Subcutaneous abdominal adipose tissue (tissue), 5 donors: ENCODE results near the gene GOLPH3.
"Not testable (repeated sequence)": the region's sequence is repeated elsewhere in the genome, so short reads cannot be mapped to it uniquely, and the experiment has no call there.

Experiments used
- H3K27ac ChIP-seq: one replicate; pipeline ENCODE4 v1.7.0; 2013; ENCODE audit warnings: low read depth, mild to moderate bottlenecking, inconsistent platforms, low read length, moderate library complexity
- H3K27me3 ChIP-seq, 5 donors: one replicate each; pipeline ENCODE4 v1.7.0; 2013; ENCODE audit warnings: low read length in 5 of 5, inconsistent platforms in 1 of 5; ENCODE audit not compliant: control insufficient read depth in 5 of 5, insufficient read depth in 4 of 5
- H3K36me3 ChIP-seq, 5 donors: one replicate each; pipeline ENCODE4 v1.7.0; 2013; ENCODE audit warnings: low read length in 5 of 5; ENCODE audit not compliant: control insufficient read depth in 5 of 5, insufficient read depth in 5 of 5
- H3K4me1 ChIP-seq, 5 donors: one replicate each; pipeline ENCODE4 v1.7.0; 2013; ENCODE audit warnings: low read length in 5 of 5, mild to moderate bottlenecking in 3 of 5, moderate library complexity in 1 of 5; ENCODE audit not compliant: control insufficient read depth in 5 of 5, insufficient read depth in 5 of 5
- H3K4me3 ChIP-seq, 5 donors: one replicate each; pipeline ENCODE4 v1.7.0; 2013; ENCODE audit warnings: low read length in 5 of 5, low read depth in 1 of 5
- H3K9ac ChIP-seq, 5 donors: one replicate each; pipeline ENCODE4 v1.7.0; 2013; ENCODE audit warnings: low read length in 5 of 5, mild to moderate bottlenecking in 4 of 5, moderate library complexity in 3 of 5
- H3K9me3 ChIP-seq, 5 donors: one replicate each; pipeline ENCODE4 v1.7.0; 2013; ENCODE audit warnings: low read length in 5 of 5; ENCODE audit not compliant: control insufficient read depth in 5 of 5
- donor health status: healthy.
- donor health status: healthy.
- donor health status: healthy.
- donor health status: healthy.
- donor health status: healthy.

The GOLPH3 gene

GRCh38 chr5:32123889-32124676 is 50.0 kb downstream of the GOLPH3 start:
- H3K9me3 ChIP-seq: no peaks in the 10 kb centered on the region
- H3K27ac ChIP-seq: no peak overlapping the region
- H3K9ac ChIP-seq: no peak overlapping the region
- H3K27me3 ChIP-seq: no peaks in the 10 kb centered on the region
- H3K4me1 ChIP-seq: peaks cover 0 to 28% (median 25%) of the 10 kb centered on the region in 5 donors
- H3K36me3 ChIP-seq: peaks cover 19 to 37% (median 26%) of the 10 kb centered on the region in 5 donors
- no peak overlapping the region for H3K4me3 ChIP-seq

DNA sequence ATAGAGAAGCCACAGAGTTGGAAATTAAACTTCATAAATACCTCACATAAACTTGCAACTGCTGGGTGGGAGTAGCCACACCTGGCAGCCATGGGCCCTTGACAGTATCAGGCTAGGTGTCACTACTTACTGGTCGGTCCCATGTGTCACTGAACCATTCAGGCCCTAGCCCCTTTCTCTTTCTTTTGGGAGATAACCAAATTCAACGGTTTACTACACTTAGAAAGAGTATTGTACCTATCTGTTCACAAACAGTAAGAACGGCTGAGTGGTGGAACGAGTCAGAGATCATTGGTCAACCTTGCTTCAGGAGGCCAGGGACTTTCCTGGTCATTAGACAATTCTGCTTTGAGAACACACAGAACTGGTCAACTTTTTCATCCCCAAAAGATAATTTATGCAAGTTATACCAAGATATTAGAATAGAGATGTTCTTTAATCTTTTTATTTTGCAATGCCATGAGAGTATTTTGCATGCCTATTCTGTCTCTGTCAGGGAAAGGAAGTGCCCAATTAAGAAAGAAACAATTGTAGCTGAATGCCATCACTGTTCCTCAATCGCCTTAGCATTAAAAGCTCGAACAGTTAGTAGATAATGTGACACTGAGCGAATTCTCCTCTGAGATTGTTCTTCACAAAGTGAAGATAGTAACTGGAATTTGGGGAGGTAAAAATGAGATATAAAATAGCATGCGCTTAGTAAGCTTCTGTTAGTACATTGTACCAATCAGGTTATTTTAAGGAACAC is 50.9 kb downstream of the GOLPH3 start:
- H3K36me3 ChIP-seq: peaks cover 19 to 37% (median 26%) of the 10 kb centered on the region in 5 donors
- H3K27ac ChIP-seq: no peak overlapping the region
- H3K4me1 ChIP-seq: peaks cover 0 to 27% (median 20%) of the 10 kb centered on the region in 5 donors
- no peak overlapping the region for H3K4me3 ChIP-seq
- no peaks in the 10 kb centered on the region for H3K9me3 ChIP-seq
- no peak overlapping the region for H3K9ac ChIP-seq
- no peaks in the 10 kb centered on the region for H3K27me3 ChIP-seq

DNA sequence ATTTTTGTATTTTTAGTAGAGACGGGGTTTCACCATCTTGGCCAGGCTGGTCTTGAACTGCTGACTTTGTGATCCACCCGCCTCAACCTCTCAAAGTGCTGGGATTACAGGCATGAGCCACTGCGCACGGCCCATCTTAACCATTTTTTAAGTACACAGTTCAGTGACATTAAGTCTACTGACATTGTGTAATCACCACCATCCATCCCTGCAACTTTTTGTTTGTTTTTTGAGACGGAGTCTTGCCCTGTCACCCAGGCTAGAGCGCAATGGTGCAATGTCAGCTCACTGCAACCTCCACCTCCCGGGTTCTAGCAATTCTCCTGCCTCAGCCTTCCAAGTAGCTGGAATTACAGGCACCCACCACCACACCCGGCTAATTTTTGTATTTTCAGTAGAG is 55.2 kb downstream of the GOLPH3 start:
- not testable (repeated sequence) for H3K4me3 ChIP-seq, H3K27me3 ChIP-seq, H3K27ac ChIP-seq, H3K9ac ChIP-seq, H3K9me3 ChIP-seq, H3K4me1 ChIP-seq
- H3K36me3 ChIP-seq: peaks cover 7 to 23% (median 17%) of the 10 kb centered on the region in 5 donors

- Histone ChIP-seq H3K4me1 (peaks cover 0 to 4% (median 0%) of the 10 kb centered on the region in 5 donors), H3K27me3 (no peaks in the 10 kb centered on the region), H3K27ac (peak overlapping the region; percentile 15), H3K4me3 (no peak overlapping the region), H3K9me3 (no peaks in the 10 kb centered on the region), H3K36me3 (peaks cover 15 to 24% (median 23%) of the 10 kb centered on the region in 5 donors), H3K9ac (no peak overlapping the region)
These were observed 57.4 kb downstream of the GOLPH3 start for GRCh38 chr5:32116574-32117313.

- H3K9me3 ChIP-seq: no peaks in the 10 kb centered on the region
- no peak overlapping the region for H3K4me3 ChIP-seq
- H3K27ac ChIP-seq: peak overlapping the region; percentile 5
- peaks cover 14 to 26% (median 22%) of the 10 kb centered on the region in 5 donors for H3K36me3 ChIP-seq
- H3K27me3 ChIP-seq: no peaks in the 10 kb centered on the region
- H3K4me1 ChIP-seq: peaks cover 0 to 4% (median 0%) of the 10 kb centered on the region in 5 donors
- no peak overlapping the region for H3K9ac ChIP-seq
These were observed 58.1 kb downstream of the GOLPH3 start for GRCh38 chr5:32115985-32116384.

GRCh38 chr5:32110111-32110696 is 63.9 kb downstream of the GOLPH3 start:
- Histone ChIP-seq H3K9ac (no peak overlapping the region), H3K4me3 (no peak overlapping the region), H3K4me1 (peaks cover 0 to 7% (median 0%) of the 10 kb centered on the region in 5 donors), H3K27me3 (no peaks in the 10 kb centered on the region), H3K9me3 (no peaks in the 10 kb centered on the region), H3K27ac (peak overlapping the region; percentile 42), H3K36me3 (peaks cover 25 to 65% (median 51%) of the 10 kb centered on the region in 5 donors)

- peaks cover 0 to 7% (median 0%) of the 10 kb centered on the region in 5 donors for H3K4me1 ChIP-seq
- peak overlapping the region; percentile 79 for H3K27ac ChIP-seq
- H3K27me3 ChIP-seq: no peaks in the 10 kb centered on the region
- peaks cover 25 to 73% (median 53%) of the 10 kb centered on the region in 5 donors for H3K36me3 ChIP-seq
- no peaks in the 10 kb centered on the region for H3K9me3 ChIP-seq
- no peak overlapping the region for H3K4me3 ChIP-seq
- H3K9ac ChIP-seq: no peak overlapping the region
These were observed 64.9 kb downstream of the GOLPH3 start for GRCh38 chr5:32109236-32109635.

DNA sequence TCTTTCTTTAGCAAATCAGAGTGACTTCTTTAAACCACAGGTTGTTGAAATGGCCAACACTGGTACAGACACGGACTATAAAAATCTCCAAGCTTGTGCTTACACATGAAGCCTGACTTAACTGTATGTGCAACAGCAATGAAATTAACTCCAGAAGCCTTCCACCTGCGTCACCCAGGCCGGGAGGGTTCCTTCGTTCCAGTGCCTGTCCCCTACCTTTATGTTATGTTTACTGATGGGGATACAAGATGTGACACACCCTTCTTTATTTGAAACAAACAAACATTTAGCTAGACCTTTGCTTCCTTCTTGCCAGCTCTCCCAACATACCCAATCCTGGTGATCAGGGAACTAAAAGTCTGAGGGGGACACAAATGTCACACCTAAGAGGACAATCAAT is 66.0 kb downstream of the GOLPH3 start:
- H3K4me3 ChIP-seq: no peak overlapping the region

GRCh38 chr5:32107291-32107690 is 66.8 kb downstream of the GOLPH3 start:
- Histone ChIP-seq H3K4me3 (no peak overlapping the region), H3K27me3 (no peaks in the 10 kb centered on the region), H3K36me3 (peaks cover 25 to 85% (median 67%) of the 10 kb centered on the region in 5 donors), H3K4me1 (peaks cover 0 to 7% (median 0%) of the 10 kb centered on the region in 5 donors), H3K9ac (no peak overlapping the region), H3K9me3 (no peaks in the 10 kb centered on the region), H3K27ac (no peak overlapping the region)

More for the DNA sequence above, 66.0 kb downstream of the GOLPH3 start:
- Histone ChIP-seq H3K9me3 (no peaks in the 10 kb centered on the region), H3K9ac (no peak overlapping the region), H3K27ac (peak overlapping the region; percentile 79), H3K36me3 (peaks cover 25 to 81% (median 60%) of the 10 kb centered on the region in 5 donors), H3K27me3 (no peaks in the 10 kb centered on the region), H3K4me1 (peaks cover 0 to 7% (median 0%) of the 10 kb centered on the region in 5 donors)
